DND-41 (cell line): ENCODE measurements around the gene NOX4.

Experiments
- ATAC-seq: fragments of 200-7000 bp; cut with Tn5 transposase; 3 replicates; pipeline ENCODE4 v1.9.1; 2021; ENCODE audit warnings: low read depth; ENCODE audit not compliant: insufficient read depth
- DNase-seq: peaks from one replicate; pipeline ENCODE4 v3.0.0-alpha.2; 2020
- H2AFZ ChIP-seq: 2 replicates; pipeline ENCODE4 v1.6.0; 2012; ENCODE audit warnings: low read depth, low read length
- H3K27ac ChIP-seq: 2 replicates; pipeline ENCODE4 v1.5.1; 2012; ENCODE audit warnings: low read length, inconsistent platforms
- H3K27me3 ChIP-seq: fragments of 200-600 bp; sonication (generic); 2 replicates; pipeline ENCODE4 v1.6.0; 2012; ENCODE audit warnings: low read length, mild to moderate bottlenecking, inconsistent platforms; ENCODE audit not compliant: insufficient read depth, poor library complexity
- H3K36me3 ChIP-seq: 2 replicates; pipeline ENCODE4 v1.5.1; 2012; ENCODE audit warnings: low read length, inconsistent platforms; ENCODE audit not compliant: insufficient read depth
- H3K4me1 ChIP-seq: 2 replicates; pipeline ENCODE4 v1.5.1; 2012; ENCODE audit warnings: mild to moderate bottlenecking, low read length; ENCODE audit not compliant: insufficient read depth
- H3K4me2 ChIP-seq: 2 replicates; pipeline ENCODE4 v1.6.0; 2012; ENCODE audit warnings: mild to moderate bottlenecking, moderate library complexity, low read length, inconsistent platforms; ENCODE audit not compliant: insufficient read depth
- H3K4me3 ChIP-seq, 2 experiments: fragments of 200-600 bp in 1 of 2; shearing (Covaris generic) in 1 of 2; 2 replicates each; pipeline ENCODE4 v1.5.1; 2012 to 2016; ENCODE audit warnings: inconsistent platforms in 2 of 2, low read length in 2 of 2, mild to moderate bottlenecking in 2 of 2, low read depth in 1 of 2, moderate library complexity in 1 of 2
- H3K79me2 ChIP-seq: 2 replicates; pipeline ENCODE4 v1.6.0; 2012; ENCODE audit warnings: low read length, inconsistent platforms; ENCODE audit not compliant: insufficient read depth
- H3K9ac ChIP-seq: 2 replicates; pipeline ENCODE4 v1.6.0; 2012; ENCODE audit warnings: low read depth, mild to moderate bottlenecking, inconsistent platforms, low read length, moderate library complexity
- H3K9me3 ChIP-seq: 2 replicates; pipeline ENCODE4 v1.5.1; 2012; ENCODE audit warnings: low read length, moderate library complexity, mild to moderate bottlenecking, inconsistent platforms; ENCODE audit not compliant: insufficient read depth, severe bottlenecking
- H4K20me1 ChIP-seq: 2 replicates; pipeline ENCODE4 v1.6.0; 2012; ENCODE audit warnings: low read length; ENCODE audit not compliant: insufficient read depth
- CTCF ChIP-seq: IDR thresholded peaks from 2 replicates; pipeline ENCODE4 v1.5.1; 2012; ENCODE audit warnings: borderline replicate concordance, low read length, moderate library complexity, mild to moderate bottlenecking; ENCODE audit not compliant: poor library complexity, severe bottlenecking; ENCODE audit errors: extremely low read depth
- EZH2 ChIP-seq: IDR thresholded peaks from 3 replicates; pipeline ENCODE4 v1.6.1; 2012; ENCODE audit warnings: borderline replicate concordance, low read depth, mild to moderate bottlenecking, moderate library complexity, low read length, inconsistent platforms; ENCODE audit not compliant: severe bottlenecking

Gene NOX4

GRCh38 chr11:89521294-89521693, 30.1 kb upstream of the NOX4 start:
- H4K20me1 ChIP-seq: no peaks in the 10 kb centered on the region
- H3K4me3 ChIP-seq: no peak overlapping the region
- H3K27me3 ChIP-seq: no peaks in the 10 kb centered on the region
- H3K4me2 ChIP-seq: no peak overlapping the region
- no peaks in the 10 kb centered on the region for H3K4me1 ChIP-seq
- H3K27ac ChIP-seq: no peak overlapping the region
- H3K9ac ChIP-seq: no peak overlapping the region
- H3K9me3 ChIP-seq: no peaks in the 10 kb centered on the region
- DNase-seq (no peak), ATAC-seq (no peak)
- TF ChIP-seq CTCF: no peak
- no peak for TF ChIP-seq EZH2
- H3K36me3 ChIP-seq: no peaks in the 10 kb centered on the region
- no peaks in the 10 kb centered on the region for H3K79me2 ChIP-seq
- H2AFZ ChIP-seq: no peak overlapping the region

- H3K4me3 ChIP-seq: no peak overlapping the region
- H4K20me1 ChIP-seq: no peaks in the 10 kb centered on the region
- no peak for ATAC-seq
- no peaks in the 10 kb centered on the region for H3K36me3 ChIP-seq
- H3K4me1 ChIP-seq: no peaks in the 10 kb centered on the region
- DNase-seq: no peak
- no peaks in the 10 kb centered on the region for H3K9me3 ChIP-seq
- H3K9ac ChIP-seq: no peak overlapping the region
- H3K79me2 ChIP-seq: no peaks in the 10 kb centered on the region
- no peaks in the 10 kb centered on the region for H3K27me3 ChIP-seq
- H3K4me2 ChIP-seq: no peak overlapping the region
- no peak overlapping the region for H3K27ac ChIP-seq
- no peak for TF ChIP-seq CTCF
- no peak overlapping the region for H2AFZ ChIP-seq
Observed at GRCh38 chr11:89516496-89516895, 25.3 kb upstream of the NOX4 start.

- no peak overlapping the region for H3K4me2 ChIP-seq
- no peaks in the 10 kb centered on the region for H3K4me1 ChIP-seq
- H3K79me2 ChIP-seq: no peaks in the 10 kb centered on the region
- no peaks in the 10 kb centered on the region for H4K20me1 ChIP-seq
- no peak overlapping the region for H3K4me3 ChIP-seq
- H3K9me3 ChIP-seq: no peaks in the 10 kb centered on the region
- H3K27me3 ChIP-seq: no peaks in the 10 kb centered on the region
- H3K36me3 ChIP-seq: no peaks in the 10 kb centered on the region
- ATAC-seq (no peak), DNase-seq (no peak)
- no peak overlapping the region for H3K9ac ChIP-seq
- TF ChIP-seq EZH2 (no peak), CTCF (no peak)
- H2AFZ ChIP-seq: no peak overlapping the region
- no peak overlapping the region for H3K27ac ChIP-seq
Observed at GRCh38 chr11:89508544-89508943, 17.4 kb upstream of the NOX4 start.

GRCh38 chr11:89504270-89504669, 13.1 kb upstream of the NOX4 start:
- H3K9me3 ChIP-seq: no peaks in the 10 kb centered on the region
- H3K4me3 ChIP-seq: no peak overlapping the region
- no peak overlapping the region for H3K27ac ChIP-seq
- no peaks in the 10 kb centered on the region for H3K79me2 ChIP-seq
- H3K36me3 ChIP-seq: no peaks in the 10 kb centered on the region
- no peaks in the 10 kb centered on the region for H3K4me1 ChIP-seq
- H3K27me3 ChIP-seq: no peaks in the 10 kb centered on the region
- TF ChIP-seq EZH2: no peak
- no peak for TF ChIP-seq CTCF
- H3K9ac ChIP-seq: no peak overlapping the region
- DNase-seq (no peak), ATAC-seq (no peak)
- H4K20me1 ChIP-seq: no peaks in the 10 kb centered on the region
- H2AFZ ChIP-seq: no peak overlapping the region
- no peak overlapping the region for H3K4me2 ChIP-seq
